Measurements from ENCODE around the gene XYLT2. TPM values are rescaled to one million over a fixed set of nuclear protein-coding genes. Genes with fewer than 3 reads are reported as not detected.

The XYLT2 gene
- total and polyA plus RNA-seq, 2 of the 13 experiments (the other 11 are each of a cell fraction or from before 2014, with no cell fraction given), result 17.0 to 22.1 TPM

- ATAC-seq (no peak), FAIRE-seq (no peak), DNase-seq (ENCODE audit: low spot score) (no peak)
- H3K4me3 ChIP-seq (replicated peaks in 1 of 3; ENCODE audit: insufficient read depth in 1 of 3, low read depth in 2 of 3, low read length in 3 of 3), result no peak overlapping the region
- peaks cover 18 to 41% of the 10 kb centered on the region in 2 experiments for H3K36me3 ChIP-seq (replicated peaks in 1 of 2; ENCODE audit: control insufficient read depth in 1 of 2, insufficient read depth in 2 of 2, low read length in 2 of 2)
- no peak overlapping the region for H2AFZ ChIP-seq (ENCODE audit: low read length)
- BruUV-seq (replicated peaks), result no TSS peak
- H3K9me3 ChIP-seq (ENCODE audit: low read length), result no peaks in the 10 kb centered on the region
- TF ChIP-seq ZNF121 (CRISPR knock-in tag; IDR thresholded peaks at IDR 0.05), result 0 out of 2 replicates have a peak, but pooled peaks have one; percentile 53
- no peak for TF ChIP-seq ZNF878 (CRISPR knock-in tag; IDR thresholded peaks at IDR 0.05)
- H3K4me2 ChIP-seq (ENCODE audit: low read depth, low read length), result no peak overlapping the region
- no peaks in the 10 kb centered on the region for H4K20me1 ChIP-seq (ENCODE audit: insufficient read depth, low read length)
- H3K27ac ChIP-seq (ENCODE audit: extremely low read length, insufficient read depth, low read length), result peak overlapping the region; percentile 11
- no peaks in the 10 kb centered on the region for H3K27me3 ChIP-seq (ENCODE audit: control insufficient read depth in 1 of 2, insufficient read depth in 2 of 2, low read length in 2 of 2)
- in situ Hi-C loops (cut with HindIII; ENCODE audit: extremely low pct_ligation_motif_present, low pct_unique_long_range_greater_than_20kb) (no loop called here), intact Hi-C loops (cut with micrococcal nuclease; ENCODE audit: unreplicated experiment) (loop anchor here (1.0 kb wide), 1 partner anchor 117 kb away; no protein-coding TSS in a partner anchor)
- peaks cover 44% of the 10 kb centered on the region for H3K4me1 ChIP-seq (ENCODE audit: insufficient read depth, low read length)
- H3K79me2 ChIP-seq (ENCODE audit: insufficient read depth, low read length), result no peaks in the 10 kb centered on the region
- POLR2A ChIA-PET, result interaction anchor here (0.7 to 2.7 kb wide), 9 partner anchors 9 to 180 kb away, joined by 3 to 21 read pairs (median 7); partner anchors contain the start of genes LRRC59 and XYLT2
- CTCF ChIA-PET (ENCODE audit: low intra/inter-chr PET ratio, low total read pairs), result interaction anchor here (0.8 to 2.0 kb wide), 2 partner anchors 35 to 117 kb away, joined by 3 to 20 read pairs; partner anchors contain the start of genes LRRC59 and RSAD1
- H3K9ac ChIP-seq (ENCODE audit: insufficient read depth, low read depth, low read length), result no peak overlapping the region
- 85% methylated on average over 7 of the region's 7 CpGs for WGBS (ENCODE audit: low lambda C conversion rate)
Measured at GRCh38 chr17:50362661-50363060, 16.7 kb downstream of the XYLT2 start.

DNA sequence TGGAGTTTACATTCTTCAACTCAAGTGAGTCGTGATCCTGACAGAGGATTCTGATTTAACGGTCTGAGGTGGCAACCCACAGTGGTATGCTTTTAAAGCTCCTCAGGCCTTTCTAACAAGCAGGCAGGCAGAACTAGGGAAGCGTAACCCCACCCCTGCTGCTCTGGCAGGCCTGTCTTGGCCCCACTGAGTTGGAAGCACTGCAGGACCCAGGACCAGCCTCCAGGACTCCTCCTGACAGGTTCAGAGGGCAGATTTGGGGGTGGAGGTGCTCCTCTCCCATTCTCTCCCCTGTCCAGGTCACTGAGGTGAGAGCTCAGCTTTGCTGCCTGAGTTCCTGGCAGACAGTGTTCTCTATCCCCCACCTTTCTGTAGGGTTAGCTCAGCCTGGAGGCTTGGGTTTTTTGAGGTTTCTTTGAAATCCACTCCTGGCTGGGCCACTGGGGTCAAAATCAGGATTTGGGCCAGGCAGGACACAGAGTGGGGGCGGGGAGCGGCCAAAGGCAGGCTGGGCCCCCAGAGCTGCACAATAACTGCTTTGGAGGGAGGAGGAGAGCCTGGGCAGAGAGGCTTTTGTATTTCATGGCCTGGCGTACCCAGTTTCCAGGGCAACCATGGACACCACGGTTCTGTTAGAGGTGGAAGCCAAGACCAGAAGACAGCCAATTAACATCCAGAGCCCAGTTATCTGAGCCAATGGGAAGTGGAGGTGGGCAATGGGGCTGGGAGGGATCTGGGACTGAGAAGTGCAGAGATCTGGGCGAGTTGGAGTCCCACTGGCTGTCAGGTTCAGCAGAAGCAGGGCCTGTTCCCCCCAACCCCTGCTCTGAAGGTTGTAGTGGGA, 17.5 kb downstream of the XYLT2 start:
- peaks cover 43% of the 10 kb centered on the region for H3K4me1 ChIP-seq (ENCODE audit: insufficient read depth, low read length)
- H3K27me3 ChIP-seq (ENCODE audit: control insufficient read depth in 1 of 2, insufficient read depth in 2 of 2, low read length in 2 of 2), result no peaks in the 10 kb centered on the region
- in situ Hi-C loops (cut with HindIII; ENCODE audit: extremely low pct_ligation_motif_present, low pct_unique_long_range_greater_than_20kb) (no loop called here), intact Hi-C loops (cut with micrococcal nuclease; ENCODE audit: unreplicated experiment) (no loop called here)
- H3K9ac ChIP-seq (ENCODE audit: insufficient read depth, low read depth, low read length), result no peak overlapping the region
- H3K79me2 ChIP-seq (ENCODE audit: insufficient read depth, low read length), result no peaks in the 10 kb centered on the region
- WGBS (ENCODE audit: low lambda C conversion rate), result 78% methylated on average over 6 of the region's 8 CpGs
- no peaks in the 10 kb centered on the region for H3K9me3 ChIP-seq (ENCODE audit: low read length)
- ATAC-seq (peak; percentile 35), FAIRE-seq (peak; percentile 58), DNase-seq (ENCODE audit: low spot score) (peak; percentile 46)
- no peak for TF ChIP-seq DPF2 (CRISPR knock-in tag; IDR thresholded peaks at IDR 0.05; ENCODE audit: borderline replicate concordance, low read depth)
- TF ChIP-seq POLR2A (IDR thresholded peaks at IDR 0.05; ENCODE audit: insufficient read depth in 1 of 2, low read depth in 2 of 2, low read length in 2 of 2), result peak in 1 of 2 experiments; percentile 7; a peak in 1 of 4 replicates
- TF ChIP-seq ZBTB20 (CRISPR knock-in tag; IDR thresholded peaks at IDR 0.05; ENCODE audit: borderline replicate concordance, low read depth), result no peak
- TF ChIP-seq AKAP8 (CRISPR knock-in tag; IDR thresholded peaks at IDR 0.05), result peak; percentile 22; the same call in 1 of the 2 replicates
- TF ChIP-seq NFYC (CRISPR knock-in tag; IDR thresholded peaks at IDR 0.05), result peak; percentile 60
- peak; percentile 69 for TF ChIP-seq NFYB (CRISPR knock-in tag; IDR thresholded peaks at IDR 0.05)
- TF ChIP-seq RBM22 (optimal IDR thresholded peaks at IDR 0.05; ENCODE audit: low read length), result peak; percentile 66
- 0 out of 2 replicates have a peak, but pooled peaks have one; percentile 31 for TF ChIP-seq ZNF564 (CRISPR knock-in tag; IDR thresholded peaks at IDR 0.05)
- peak; percentile 41 for TF ChIP-seq AGO2 (optimal IDR thresholded peaks at IDR 0.05; ENCODE audit: low read depth, low read length)
- peak; percentile 19; the same call in 1 of the 2 replicates for TF ChIP-seq RFX1 (IDR thresholded peaks at IDR 0.05)
- no peaks in the 10 kb centered on the region for H4K20me1 ChIP-seq (ENCODE audit: insufficient read depth, low read length)
- H3K4me3 ChIP-seq (replicated peaks in 1 of 3; ENCODE audit: insufficient read depth in 1 of 3, low read depth in 2 of 3, low read length in 3 of 3), result no peak overlapping the region
- no peak overlapping the region for H3K27ac ChIP-seq (ENCODE audit: extremely low read length, insufficient read depth, low read length)
- no peak overlapping the region for H3K4me2 ChIP-seq (ENCODE audit: low read depth, low read length)
- no peak overlapping the region for H2AFZ ChIP-seq (ENCODE audit: low read length)
- no TSS peak for BruUV-seq (replicated peaks)
- peaks cover 20 to 42% of the 10 kb centered on the region in 2 experiments for H3K36me3 ChIP-seq (replicated peaks in 1 of 2; ENCODE audit: control insufficient read depth in 1 of 2, insufficient read depth in 2 of 2, low read length in 2 of 2)
- POLR2A ChIA-PET, result interaction anchor here (1.4 to 2.7 kb wide), 5 partner anchors 17 to 179 kb away, joined by 6 to 12 read pairs (median 8); partner anchors contain the start of genes LRRC59 and XYLT2
- CTCF ChIA-PET (ENCODE audit: low intra/inter-chr PET ratio, low total read pairs), result no interaction called here

All from HepG2 (cell line).